Measurements from ENCODE around the gene WFIKKN2. TPM values are rescaled to one million over a fixed set of nuclear protein-coding genes. Genes with fewer than 3 reads are reported as not detected.

WFIKKN2 gene
- total RNA-seq, 1 experiment from 2014 or later, result 0.05 TPM

DNA sequence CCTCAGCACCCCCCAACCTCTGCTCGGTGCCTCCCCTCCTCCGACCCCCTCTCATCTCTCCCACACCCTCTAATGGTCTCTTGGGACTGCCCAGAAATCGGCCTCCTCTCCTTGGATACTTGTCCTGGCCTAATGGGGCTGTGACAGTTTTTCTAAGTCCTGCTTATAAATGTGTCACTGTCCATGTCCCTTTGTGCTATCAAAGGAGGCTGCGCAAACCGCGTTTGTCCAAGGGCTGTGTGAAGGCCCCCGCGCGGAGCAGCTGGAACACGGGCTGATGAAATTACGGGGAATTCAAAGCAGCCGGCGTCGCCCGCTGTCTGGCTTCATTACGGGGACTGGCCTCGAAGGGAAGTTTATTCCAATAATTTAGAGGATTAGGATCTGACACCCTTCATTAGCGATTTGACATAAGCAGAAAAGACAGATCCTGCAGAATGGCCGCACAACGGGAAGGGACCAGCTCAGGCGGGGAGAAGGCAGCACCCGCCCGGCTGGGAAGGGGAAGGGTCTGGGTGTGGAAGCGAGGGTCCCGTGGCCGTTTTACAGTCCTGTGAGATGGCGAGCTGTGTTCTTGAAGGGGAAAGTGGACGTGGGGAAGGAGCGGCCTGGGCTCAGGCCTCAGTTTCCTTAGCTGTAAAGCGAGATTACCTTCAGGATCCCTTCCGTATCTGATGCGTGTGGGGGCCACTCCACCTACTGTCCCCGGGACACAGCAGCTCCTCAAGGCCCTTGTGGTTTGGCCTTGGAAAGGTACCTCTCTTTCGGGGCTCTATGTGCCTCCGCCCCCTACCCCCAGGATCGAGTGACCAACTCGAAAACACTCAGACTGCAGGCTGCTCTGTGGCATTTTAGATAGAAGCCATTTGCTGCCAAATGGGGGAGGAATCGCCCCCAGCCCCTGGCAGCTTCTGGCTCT, 1.6 kb upstream of the WFIKKN2 start:
- intact Hi-C loops (cut with micrococcal nuclease), result no loop called here
- Histone ChIP-seq H3K36me3 (ENCODE audit: control insufficient read depth in 1 of 2, insufficient read depth in 2 of 2, low read length in 2 of 2) (no peaks in the 10 kb centered on the region), H3K27me3 (ENCODE audit: insufficient read depth, low read length) (no peaks in the 10 kb centered on the region), H3K4me1 (ENCODE audit: control insufficient read depth in 1 of 2, insufficient read depth in 2 of 2, low read length in 2 of 2) (no peaks in the 10 kb centered on the region), H3K9ac (ENCODE audit: low read length) (no peak overlapping the region), H2AFZ (ENCODE audit: low read depth, low read length, poor library complexity, severe bottlenecking) (no peak overlapping the region), H3K27ac (ENCODE audit: low read depth, low read length) (no peak overlapping the region), H3K79me2 (ENCODE audit: insufficient read depth, low read length) (no peaks in the 10 kb centered on the region), H3K9me3 (ENCODE audit: control insufficient read depth in 1 of 2, insufficient read depth in 1 of 2, low read depth in 1 of 2, low read length in 2 of 2) (no peaks in the 10 kb centered on the region), H3K4me3 (replicated peaks in 1 of 2; ENCODE audit: low read depth in 1 of 2, low read length in 2 of 2) (no peak overlapping the region), H3K9me2 (ENCODE audit: insufficient read depth) (no peaks in the 10 kb centered on the region), H4K20me1 (ENCODE audit: insufficient read depth) (no peaks in the 10 kb centered on the region), H3K4me2 (ENCODE audit: low read length) (no peak overlapping the region)
- ChIA-PET CTCF (no interaction called here), RAD21 (ENCODE audit: low non-redundant PET in 1 of 2, low total read pairs in 2 of 2, uncharacterized antibody in 2 of 2, unreplicated experiment in 2 of 2) (no interaction called here), POLR2A (no interaction called here)
- TF ChIP-seq RAD21 (IDR thresholded peaks at IDR 0.05; ENCODE audit: low read depth) (no peak), CBX3 (IDR thresholded peaks at IDR 0.05; ENCODE audit: low read depth) (no peak), JUND (IDR thresholded peaks at IDR 0.05) (no peak), TCF7L2 (IDR thresholded peaks at IDR 0.05; ENCODE audit: borderline replicate concordance, extremely low read depth, insufficient read depth, insufficient read length) (no peak), EZH2 (IDR thresholded peaks at IDR 0.05) (no peak), SP1 (IDR thresholded peaks at IDR 0.05; ENCODE audit: low read depth) (no peak), YY1 (IDR thresholded peaks at IDR 0.05; ENCODE audit: extremely low read depth, insufficient replicate concordance, low read depth, low read length) (no peak), ZNF274 (IDR thresholded peaks at IDR 0.05; ENCODE audit: low read depth, low read length) (no peak), POLR2A (IDR thresholded peaks at IDR 0.05; ENCODE audit: borderline replicate concordance, extremely low read depth, insufficient read depth, insufficient read length) (no peak), ZFX (IDR thresholded peaks at IDR 0.05) (no peak), EGR1 (IDR thresholded peaks at IDR 0.05; ENCODE audit: low read depth) (no peak), EZH2phosphoT487 (IDR thresholded peaks at IDR 0.05; ENCODE audit: borderline replicate concordance) (no peak), SRF (IDR thresholded peaks at IDR 0.05; ENCODE audit: low read depth) (no peak)
- TF ChIP-seq, protein P1, sequence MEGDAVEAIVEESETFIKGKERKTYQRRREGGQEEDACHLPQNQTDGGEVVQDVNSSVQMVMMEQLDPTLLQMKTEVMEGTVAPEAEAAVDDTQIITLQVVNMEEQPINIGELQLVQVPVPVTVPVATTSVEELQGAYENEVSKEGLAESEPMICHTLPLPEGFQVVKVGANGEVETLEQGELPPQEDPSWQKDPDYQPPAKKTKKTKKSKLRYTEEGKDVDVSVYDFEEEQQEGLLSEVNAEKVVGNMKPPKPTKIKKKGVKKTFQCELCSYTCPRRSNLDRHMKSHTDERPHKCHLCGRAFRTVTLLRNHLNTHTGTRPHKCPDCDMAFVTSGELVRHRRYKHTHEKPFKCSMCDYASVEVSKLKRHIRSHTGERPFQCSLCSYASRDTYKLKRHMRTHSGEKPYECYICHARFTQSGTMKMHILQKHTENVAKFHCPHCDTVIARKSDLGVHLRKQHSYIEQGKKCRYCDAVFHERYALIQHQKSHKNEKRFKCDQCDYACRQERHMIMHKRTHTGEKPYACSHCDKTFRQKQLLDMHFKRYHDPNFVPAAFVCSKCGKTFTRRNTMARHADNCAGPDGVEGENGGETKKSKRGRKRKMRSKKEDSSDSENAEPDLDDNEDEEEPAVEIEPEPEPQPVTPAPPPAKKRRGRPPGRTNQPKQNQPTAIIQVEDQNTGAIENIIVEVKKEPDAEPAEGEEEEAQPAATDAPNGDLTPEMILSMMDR (IDR thresholded peaks at IDR 0.05 in 2 of 3, conservative IDR thresholded peaks at IDR 0.05 in 1 of 3; ENCODE audit: borderline replicate concordance in 1 of 3, insufficient read depth in 1 of 3, low read depth in 2 of 3, low read length in 2 of 3), result no peak
- TF ChIP-seq, protein P2, sequence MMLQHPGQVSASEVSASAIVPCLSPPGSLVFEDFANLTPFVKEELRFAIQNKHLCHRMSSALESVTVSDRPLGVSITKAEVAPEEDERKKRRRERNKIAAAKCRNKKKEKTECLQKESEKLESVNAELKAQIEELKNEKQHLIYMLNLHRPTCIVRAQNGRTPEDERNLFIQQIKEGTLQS (IDR thresholded peaks at IDR 0.05), result no peak
- TF ChIP-seq, protein P3, sequence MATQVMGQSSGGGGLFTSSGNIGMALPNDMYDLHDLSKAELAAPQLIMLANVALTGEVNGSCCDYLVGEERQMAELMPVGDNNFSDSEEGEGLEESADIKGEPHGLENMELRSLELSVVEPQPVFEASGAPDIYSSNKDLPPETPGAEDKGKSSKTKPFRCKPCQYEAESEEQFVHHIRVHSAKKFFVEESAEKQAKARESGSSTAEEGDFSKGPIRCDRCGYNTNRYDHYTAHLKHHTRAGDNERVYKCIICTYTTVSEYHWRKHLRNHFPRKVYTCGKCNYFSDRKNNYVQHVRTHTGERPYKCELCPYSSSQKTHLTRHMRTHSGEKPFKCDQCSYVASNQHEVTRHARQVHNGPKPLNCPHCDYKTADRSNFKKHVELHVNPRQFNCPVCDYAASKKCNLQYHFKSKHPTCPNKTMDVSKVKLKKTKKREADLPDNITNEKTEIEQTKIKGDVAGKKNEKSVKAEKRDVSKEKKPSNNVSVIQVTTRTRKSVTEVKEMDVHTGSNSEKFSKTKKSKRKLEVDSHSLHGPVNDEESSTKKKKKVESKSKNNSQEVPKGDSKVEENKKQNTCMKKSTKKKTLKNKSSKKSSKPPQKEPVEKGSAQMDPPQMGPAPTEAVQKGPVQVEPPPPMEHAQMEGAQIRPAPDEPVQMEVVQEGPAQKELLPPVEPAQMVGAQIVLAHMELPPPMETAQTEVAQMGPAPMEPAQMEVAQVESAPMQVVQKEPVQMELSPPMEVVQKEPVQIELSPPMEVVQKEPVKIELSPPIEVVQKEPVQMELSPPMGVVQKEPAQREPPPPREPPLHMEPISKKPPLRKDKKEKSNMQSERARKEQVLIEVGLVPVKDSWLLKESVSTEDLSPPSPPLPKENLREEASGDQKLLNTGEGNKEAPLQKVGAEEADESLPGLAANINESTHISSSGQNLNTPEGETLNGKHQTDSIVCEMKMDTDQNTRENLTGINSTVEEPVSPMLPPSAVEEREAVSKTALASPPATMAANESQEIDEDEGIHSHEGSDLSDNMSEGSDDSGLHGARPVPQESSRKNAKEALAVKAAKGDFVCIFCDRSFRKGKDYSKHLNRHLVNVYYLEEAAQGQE (IDR thresholded peaks at IDR 0.05; ENCODE audit: low read depth), result no peak
- TF ChIP-seq, protein P4, sequence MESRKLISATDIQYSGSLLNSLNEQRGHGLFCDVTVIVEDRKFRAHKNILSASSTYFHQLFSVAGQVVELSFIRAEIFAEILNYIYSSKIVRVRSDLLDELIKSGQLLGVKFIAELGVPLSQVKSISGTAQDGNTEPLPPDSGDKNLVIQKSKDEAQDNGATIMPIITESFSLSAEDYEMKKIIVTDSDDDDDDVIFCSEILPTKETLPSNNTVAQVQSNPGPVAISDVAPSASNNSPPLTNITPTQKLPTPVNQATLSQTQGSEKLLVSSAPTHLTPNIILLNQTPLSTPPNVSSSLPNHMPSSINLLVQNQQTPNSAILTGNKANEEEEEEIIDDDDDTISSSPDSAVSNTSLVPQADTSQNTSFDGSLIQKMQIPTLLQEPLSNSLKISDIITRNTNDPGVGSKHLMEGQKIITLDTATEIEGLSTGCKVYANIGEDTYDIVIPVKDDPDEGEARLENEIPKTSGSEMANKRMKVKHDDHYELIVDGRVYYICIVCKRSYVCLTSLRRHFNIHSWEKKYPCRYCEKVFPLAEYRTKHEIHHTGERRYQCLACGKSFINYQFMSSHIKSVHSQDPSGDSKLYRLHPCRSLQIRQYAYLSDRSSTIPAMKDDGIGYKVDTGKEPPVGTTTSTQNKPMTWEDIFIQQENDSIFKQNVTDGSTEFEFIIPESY (IDR thresholded peaks at IDR 0.05; ENCODE audit: extremely low read depth, insufficient replicate concordance, low read length), result no peak
- DNase-seq (ENCODE audit: low read depth, low spot score), result no peak
- no peak for ATAC-seq
- no TSS peak for BruUV-seq (replicated peaks)
